T-cell (primary cell): ENCODE data around the gene ZNF692. TPM values are rescaled to one million over a fixed set of nuclear protein-coding genes. Genes with fewer than 3 reads are reported as not detected.

ENCODE experiments used
- ATAC-seq, 4 experiments: fragments of 200-7000 bp in 3 of 4; fragments of 150-1000 bp in 1 of 4; cut with Tn5 transposase; replicated peaks in 1 of 4; 1 replicate in 3 of 4; 2 replicates in 1 of 4; pipeline ENCODE4 v1.10.0; 2021; ENCODE audit warnings: moderate library complexity in 3 of 4, mild to moderate bottlenecking in 2 of 4, moderate number of reproducible peaks in 1 of 4
- CTCF ChIA-PET, 2 donors: fragments of 300-600 bp; sonication (Branson Sonifier 250); formaldehyde crosslinking; loops; one replicate each; lab custom pipeline; 2022; ENCODE audit warnings: antibody characterized with exemption in 2 of 2; lab: Charles Lee
- POLR2A ChIA-PET, 2 donors: fragments of 300-600 bp; sonication (Branson Sonifier 250); formaldehyde crosslinking; loops; one replicate each; lab custom pipeline; 2022; ENCODE audit warnings: antibody characterized with exemption in 2 of 2; lab: Charles Lee
- DNase-seq, 35 experiments: peaks; one replicate each; pipeline versions ENCODE4 v3.0.0 to v3.0.0-alpha.2; 2013 to 2023
- H3K27ac ChIP-seq: one replicate; pipeline ENCODE4 v1.5.1; 2013; ENCODE audit warnings: low read length
- H3K27me3 ChIP-seq, 2 experiments: replicated peaks in 1 of 2; 1 replicate in 1 of 2; 2 replicates in 1 of 2; pipeline versions ENCODE4 v1.6.1 to v1.7.0; 2013; ENCODE audit warnings: low read length in 1 of 2, mixed read lengths in 1 of 2; ENCODE audit not compliant: control insufficient read depth in 2 of 2, insufficient read depth in 2 of 2; ENCODE audit errors: extremely low read depth in 1 of 2
- H3K36me3 ChIP-seq, 2 donors: 1 replicate in 1 of 2; 2 replicates in 1 of 2; pipeline versions ENCODE4 v1.6.1 to v1.7.0; 2013; ENCODE audit warnings: low read length in 1 of 2; ENCODE audit not compliant: control insufficient read depth in 2 of 2, insufficient read depth in 1 of 2; ENCODE audit errors: extremely low read depth in 1 of 2
- H3K4me1 ChIP-seq, 2 experiments: 1 replicate in 1 of 2; 2 replicates in 1 of 2; pipeline versions ENCODE4 v1.6.1 to v1.7.0; 2013; ENCODE audit warnings: low read length in 2 of 2, mixed read lengths in 1 of 2; ENCODE audit not compliant: insufficient read depth in 2 of 2, control insufficient read depth in 1 of 2; ENCODE audit errors: extremely low read depth in 1 of 2
- H3K4me3 ChIP-seq, 2 donors: 1 replicate in 1 of 2; 2 replicates in 1 of 2; pipeline versions ENCODE4 v1.5.1 to v1.7.0; 2013; ENCODE audit warnings: mild to moderate bottlenecking in 2 of 2, low read length in 1 of 2, moderate library complexity in 1 of 2; ENCODE audit not compliant: control insufficient read depth in 1 of 2; ENCODE audit errors: extremely low read depth in 1 of 2
- H3K9me3 ChIP-seq: 2 replicates; pipeline ENCODE4 v1.7.0; 2013
- H3K27ac Mint-ChIP-seq, 2 donors: one replicate each; pipeline ENCODE4 v1.8.0; 2020 to 2021; ENCODE audit warnings: mild to moderate bottlenecking in 2 of 2, mixed read lengths in 2 of 2
- H3K27me3 Mint-ChIP-seq, 2 donors: one replicate each; pipeline ENCODE4 v1.8.0; 2021 to 2022; ENCODE audit warnings: mixed read lengths in 2 of 2
- H3K36me3 Mint-ChIP-seq: one replicate; pipeline ENCODE4 v1.8.0; 2021; ENCODE audit warnings: mixed read lengths
- H3K4me1 Mint-ChIP-seq, 3 donors: one replicate each; pipeline ENCODE4 v1.8.0; 2020 to 2022; ENCODE audit warnings: mixed read lengths in 3 of 3, mild to moderate bottlenecking in 1 of 3
- H3K4me3 Mint-ChIP-seq, 3 donors: one replicate each; pipeline ENCODE4 v1.8.0; 2020 to 2022; ENCODE audit warnings: mild to moderate bottlenecking in 3 of 3, mixed read lengths in 3 of 3, moderate library complexity in 3 of 3
- H3K9me3 Mint-ChIP-seq, 3 donors: one replicate each; pipeline ENCODE4 v1.8.0; 2020 to 2022; ENCODE audit warnings: mixed read lengths in 3 of 3
- WGBS: methylation state at CpG from one replicate; pipeline ENCODE4 v1.1.5; 2013; ENCODE audit warnings: missing lambda C conversion rate; ENCODE audit not compliant: insufficient coverage; 5-methylcytosine and 5-hydroxymethylcytosine counted together
- total RNA-seq, 35 experiments: library from RNA in 6 of 35; stranded (reverse) in 6 of 35; fragments of 120-200 nt in 1 of 35; gene quantifications; one replicate each; pipeline versions ENCODE4 v1.2.1 to v1.2.4 and lab custom pipeline; 2013 to 2026

Gene ZNF692
- total RNA-seq, 5 donors from 2014 or later (not counting 1 experiment from before 2014, with no cell fraction given) = 53.9 to 88.1 (median 78.7) TPM

- H3K4me1 ChIP-seq = peaks cover 4 to 20% of the 10 kb centered on the region in 2 experiments
- H3K27ac ChIP-seq = no peak overlapping the region
- H3K27me3 ChIP-seq = peaks cover 0 to 5% of the 10 kb centered on the region in 2 experiments
- no peak overlapping the region for H3K4me3 ChIP-seq
- Mint-ChIP-seq H3K9me3 (no peaks in the 10 kb centered on the region), H3K36me3 (no peaks in the 10 kb centered on the region), H3K4me1 (peaks cover 23 to 31% (median 27%) of the 10 kb centered on the region in 3 donors), H3K4me3 (peak overlapping the region in 2 of 3 donors; percentile 4 to 41), H3K27ac (peak overlapping the region in 1 of 2 donors; percentile 24), H3K27me3 (peaks cover 0 to 6% of the 10 kb centered on the region in 2 donors)
- H3K36me3 ChIP-seq = no peaks in the 10 kb centered on the region
- H3K9me3 ChIP-seq = no peaks in the 10 kb centered on the region
- WGBS = 100% methylated on average over 1 of the region's 3 CpGs
- CTCF ChIA-PET = no interaction called here
- DNase-seq = no peak
- POLR2A ChIA-PET = no interaction called here
- ATAC-seq = no peak
Observed at GRCh38 chr1:248871837-248872401, 13.0 kb upstream of the ZNF692 start.

- Mint-ChIP-seq H3K9me3 (no peaks in the 10 kb centered on the region), H3K36me3 (no peaks in the 10 kb centered on the region), H3K27ac (peak overlapping the region; percentile 93), H3K4me1 (peaks cover 40 to 56% (median 49%) of the 10 kb centered on the region in 3 donors), H3K27me3 (no peaks in the 10 kb centered on the region), H3K4me3 (peak overlapping the region; percentile 86 to 89 (median 88))
- no peaks in the 10 kb centered on the region for H3K36me3 ChIP-seq
- ATAC-seq (peak; percentile 63 to 68 (median 66)), DNase-seq (peak; percentile 41 to 83 (median 69))
- no peaks in the 10 kb centered on the region for H3K9me3 ChIP-seq
- WGBS = 21% methylated on average over 46 of the region's 46 CpGs
- peaks cover 0 to 5% of the 10 kb centered on the region in 2 experiments for H3K27me3 ChIP-seq
- POLR2A ChIA-PET = no interaction called here
- CTCF ChIA-PET = no interaction called here
- peak overlapping the region; percentile 78 to 90 for H3K4me3 ChIP-seq
- H3K4me1 ChIP-seq = peaks cover 14 to 27% of the 10 kb centered on the region in 2 experiments
- H3K27ac ChIP-seq = peak overlapping the region; percentile 67
Observed at GRCh38 chr1:248862998-248863881, 4.4 kb upstream of the ZNF692 start.

GRCh38 chr1:248862695-248862997 lies 3.8 kb upstream of the ZNF692 start:
- Mint-ChIP-seq H3K4me3 (peak overlapping the region; percentile 86 to 89 (median 88)), H3K9me3 (no peaks in the 10 kb centered on the region), H3K27ac (peak overlapping the region; percentile 83 to 93), H3K27me3 (no peaks in the 10 kb centered on the region), H3K4me1 (peaks cover 46 to 58% (median 55%) of the 10 kb centered on the region in 3 donors), H3K36me3 (no peaks in the 10 kb centered on the region)
- H3K9me3 ChIP-seq = no peaks in the 10 kb centered on the region
- H3K27ac ChIP-seq = peak overlapping the region; percentile 67
- H3K27me3 ChIP-seq = peaks cover 0 to 5% of the 10 kb centered on the region in 2 experiments
- ChIA-PET CTCF (no interaction called here), POLR2A (no interaction called here)
- no peaks in the 10 kb centered on the region for H3K36me3 ChIP-seq
- ATAC-seq (peak; percentile 14 to 23 (median 16)), DNase-seq (peak in 1 of 35 experiments; percentile 12)
- peaks cover 17 to 33% of the 10 kb centered on the region in 2 experiments for H3K4me1 ChIP-seq
- WGBS = 28% methylated on average over 3 of the region's 4 CpGs
- peak overlapping the region; percentile 78 to 90 for H3K4me3 ChIP-seq

GRCh38 chr1:248861616-248862015 lies 2.7 kb upstream of the ZNF692 start:
- no peaks in the 10 kb centered on the region for H3K9me3 ChIP-seq
- no CpG with 5 or more reads among the region's 2 CpGs for WGBS
- H3K36me3 ChIP-seq = no peaks in the 10 kb centered on the region
- H3K27ac Mint-ChIP-seq = no peak overlapping the region
- no peak overlapping the region for H3K4me3 Mint-ChIP-seq
- H3K9me3 Mint-ChIP-seq = no peaks in the 10 kb centered on the region
- DNase-seq (no peak), ATAC-seq (no peak)
- H3K27me3 ChIP-seq = no peaks in the 10 kb centered on the region
- ChIA-PET POLR2A (interaction anchor here (0.6 to 0.8 kb wide), 3 partner anchors 23 to 55 kb away, joined by 4 to 9 read pairs (median 4); no protein-coding TSS in a partner anchor), CTCF (interaction anchor here in 1 of 2 donors (1.0 kb wide), 1 partner anchor 45 kb away, joined by 3 read pairs; no protein-coding TSS in a partner anchor)
- no peaks in the 10 kb centered on the region for H3K27me3 Mint-ChIP-seq
- no peaks in the 10 kb centered on the region for H3K36me3 Mint-ChIP-seq
- peaks cover 20 to 41% of the 10 kb centered on the region in 2 experiments for H3K4me1 ChIP-seq
- peaks cover 54 to 68% (median 64%) of the 10 kb centered on the region in 3 donors for H3K4me1 Mint-ChIP-seq
- H3K27ac ChIP-seq = no peak overlapping the region
- no peak overlapping the region for H3K4me3 ChIP-seq

GRCh38 chr1:248860007-248860406 lies 1.1 kb upstream of the ZNF692 start:
- POLR2A ChIA-PET = interaction anchor here in 1 of 2 donors (0.9 kb wide), 1 partner anchor 14 kb away, joined by 4 read pairs; no protein-coding TSS in a partner anchor
- no peak for ATAC-seq
- Mint-ChIP-seq H3K4me3 (peak overlapping the region; percentile 87 to 93 (median 93)), H3K9me3 (no peaks in the 10 kb centered on the region), H3K27me3 (no peaks in the 10 kb centered on the region), H3K4me1 (peaks cover 61 to 71% (median 70%) of the 10 kb centered on the region in 3 donors), H3K36me3 (no peaks in the 10 kb centered on the region), H3K27ac (peak overlapping the region; percentile 96 to 98)
- WGBS = 92% methylated on average over 4 of the region's 4 CpGs
- Histone ChIP-seq H3K9me3 (no peaks in the 10 kb centered on the region), H3K36me3 (peaks cover 0 to 3% of the 10 kb centered on the region in 2 donors), H3K4me1 (peaks cover 20 to 53% of the 10 kb centered on the region in 2 experiments), H3K4me3 (no peak overlapping the region), H3K27me3 (no peaks in the 10 kb centered on the region), H3K27ac (no peak overlapping the region)
- CTCF ChIA-PET = interaction anchor here in 1 of 2 donors (1.4 to 2.0 kb wide), 2 partner anchors 34 to 46 kb away, joined by 6 to 9 read pairs; partner anchors contain the start of genes PGBD2 and SH3BP5L
- no peak for DNase-seq
